ENCODE measurements around the gene DCP1B.

DCP1B gene

DNA sequence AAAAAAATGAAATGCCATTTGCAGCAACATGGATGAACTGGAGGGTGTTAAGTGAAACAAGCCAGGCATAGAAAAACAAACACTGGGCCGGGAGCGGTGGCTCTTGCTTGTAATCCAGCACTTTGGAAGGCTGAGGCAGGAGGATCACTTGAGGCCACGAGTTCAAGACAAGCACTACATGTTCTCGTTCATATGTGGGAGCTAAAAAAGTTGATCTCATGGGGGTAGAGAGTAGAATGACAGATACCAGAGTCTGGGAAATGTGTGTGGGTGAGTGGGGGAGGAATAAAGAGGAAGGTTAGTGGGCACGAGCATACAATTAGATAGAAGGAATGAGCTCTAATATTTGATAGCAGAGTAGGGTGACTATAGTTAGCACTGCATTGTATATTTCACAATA, 107.3 kb downstream of the DCP1B start:
- DNase-seq (ENCODE audit: low read depth, low spot score) = no peak

Data from ELF-1 (cell line).